Activated naive CD4-positive, alpha-beta T cell treated with anti-CD3 and anti-CD28 coated beads, Interleukin-2, amount 50 U/mL, for 72 hours (primary cell): ENCODE measurements around the gene RNF26. TPM values are rescaled to one million over a fixed set of nuclear protein-coding genes. Genes with fewer than 3 reads are reported as not detected.

Experiments used
- ATAC-seq, 2 donors: fragments of 150-1000 bp; cut with Tn5 transposase; 2 replicates each; pipeline ENCODE4 v1.10.0; 2021; ENCODE audit warnings: mild to moderate bottlenecking in 2 of 2, moderate library complexity in 2 of 2
- DNase-seq, 2 donors: peaks; one replicate each; pipeline ENCODE4 v3.0.0; 2021 to 2022; ENCODE audit warnings: low spot score in 2 of 2
- H3K27ac Mint-ChIP-seq, 2 donors: one replicate each; pipeline ENCODE4 v1.8.0; 2022; ENCODE audit warnings: mild to moderate bottlenecking in 2 of 2, mixed read lengths in 2 of 2
- H3K36me3 Mint-ChIP-seq, 2 donors: one replicate each; pipeline ENCODE4 v1.8.0; 2022; ENCODE audit warnings: mixed read lengths in 2 of 2
- H3K9me3 Mint-ChIP-seq, 2 donors: one replicate each; pipeline ENCODE4 v1.8.0; 2022; ENCODE audit warnings: mixed read lengths in 2 of 2
- total RNA-seq, 2 donors: library from RNA; stranded (reverse); gene quantifications; one replicate each; pipeline ENCODE4 v1.2.3, GENCODE V29; 2022

Gene RNF26
- total RNA-seq, 2 donors from 2014 or later = 37.6 to 38.8 TPM

DNA sequence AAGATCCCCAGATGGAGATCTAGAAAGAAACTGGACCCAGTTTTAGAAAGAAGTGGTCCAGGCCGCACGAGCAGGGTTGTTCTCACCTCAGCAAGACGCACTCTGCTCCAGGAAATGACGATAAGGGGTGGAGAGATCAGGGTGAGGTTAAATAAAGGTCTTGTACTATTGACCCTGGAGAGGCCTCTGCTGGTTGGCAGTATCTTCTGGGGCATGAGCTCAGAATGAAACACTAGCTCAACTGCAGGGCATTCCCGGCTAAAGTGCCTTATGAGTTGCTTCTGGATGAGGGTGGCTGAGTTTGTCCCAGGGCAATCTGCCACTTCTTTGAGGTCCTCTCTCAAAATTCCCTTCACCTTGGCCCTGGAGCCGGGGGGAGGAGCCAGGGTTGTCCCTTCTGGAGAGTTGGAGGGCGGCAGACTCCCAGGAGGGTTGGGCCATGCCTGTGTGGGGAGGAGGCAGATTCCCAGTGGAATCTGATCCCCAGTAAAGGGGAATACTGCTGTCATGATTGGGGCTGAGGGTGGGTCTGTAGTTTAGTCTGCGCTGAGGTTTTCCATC lies 36.2 kb downstream of the RNF26 start:
- no peaks in the 10 kb centered on the region for H3K36me3 Mint-ChIP-seq
- DNase-seq (peak in 1 of 2 donors; percentile 51), ATAC-seq (no peak)
- H3K9me3 Mint-ChIP-seq = no peaks in the 10 kb centered on the region
- H3K27ac Mint-ChIP-seq = no peak overlapping the region

DNA sequence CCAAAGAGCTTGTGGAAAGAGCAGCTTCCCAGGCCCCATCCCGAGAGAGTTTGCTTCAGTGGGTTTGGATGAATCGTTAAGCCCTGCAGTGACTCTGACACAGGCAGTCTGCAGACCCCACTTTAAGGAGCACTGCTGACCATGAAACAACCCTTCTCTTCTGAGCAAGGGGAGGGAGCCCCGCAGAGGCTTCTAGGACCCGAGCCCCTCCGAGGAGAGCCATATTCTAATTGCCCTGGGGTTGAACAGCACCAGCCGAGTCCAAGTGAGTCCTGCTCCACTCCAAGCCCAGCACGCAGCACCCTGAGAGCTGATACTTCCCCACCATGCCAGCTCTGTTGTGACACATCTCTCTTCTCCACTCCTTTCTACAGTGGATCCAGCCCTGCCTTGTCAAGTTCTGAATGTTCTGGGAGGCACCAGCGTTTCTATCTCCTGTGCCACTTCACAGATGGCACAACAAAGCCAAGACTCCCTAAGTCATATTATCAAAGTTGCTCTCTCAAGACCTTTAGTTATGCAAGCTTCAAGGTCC lies 36.8 kb downstream of the RNF26 start:
- H3K27ac Mint-ChIP-seq = no peak overlapping the region

DNA sequence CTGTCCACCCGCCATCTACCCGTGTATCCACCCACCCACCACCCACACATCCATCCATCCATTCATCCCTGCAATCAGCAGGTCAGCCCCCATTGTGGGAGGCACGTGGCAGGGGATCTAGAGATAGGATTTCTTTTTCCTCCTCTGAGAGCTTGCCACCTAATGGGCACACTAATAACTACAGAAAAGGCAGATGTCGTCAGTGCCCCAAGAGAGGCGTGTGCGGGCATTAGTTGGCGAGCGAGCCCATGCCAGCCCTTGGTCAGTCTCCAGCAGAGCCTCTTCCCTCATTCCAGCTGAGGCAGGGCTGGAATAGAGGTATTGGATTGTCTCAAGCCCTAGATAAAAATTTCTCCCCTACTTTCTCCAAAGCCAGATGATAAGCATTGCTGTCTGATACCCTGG lies 37.5 kb downstream of the RNF26 start:
- ATAC-seq = no peak
- H3K9me3 Mint-ChIP-seq = no peaks in the 10 kb centered on the region

More for the DNA sequence above, 36.8 kb downstream of the RNF26 start:
- DNase-seq (no peak), ATAC-seq (no peak)
- Mint-ChIP-seq H3K36me3 (no peaks in the 10 kb centered on the region), H3K9me3 (no peaks in the 10 kb centered on the region)

GRCh38 chr11:119372260-119373058 lies 38.1 kb downstream of the RNF26 start:
- H3K9me3 Mint-ChIP-seq = no peaks in the 10 kb centered on the region
- ATAC-seq (no peak), DNase-seq (peak in 1 of 2 donors; percentile 42)
- no peak overlapping the region for H3K27ac Mint-ChIP-seq
- no peaks in the 10 kb centered on the region for H3K36me3 Mint-ChIP-seq

More for the DNA sequence above, 37.5 kb downstream of the RNF26 start:
- no peaks in the 10 kb centered on the region for H3K36me3 Mint-ChIP-seq
- DNase-seq = no peak
- no peak overlapping the region for H3K27ac Mint-ChIP-seq

GRCh38 chr11:119373059-119373920 lies 39.0 kb downstream of the RNF26 start:
- H3K36me3 Mint-ChIP-seq = no peaks in the 10 kb centered on the region
- peak in 1 of 2 donors; percentile 50 for DNase-seq
- ATAC-seq = no peak
- no peak overlapping the region for H3K27ac Mint-ChIP-seq
- no peaks in the 10 kb centered on the region for H3K9me3 Mint-ChIP-seq

DNA sequence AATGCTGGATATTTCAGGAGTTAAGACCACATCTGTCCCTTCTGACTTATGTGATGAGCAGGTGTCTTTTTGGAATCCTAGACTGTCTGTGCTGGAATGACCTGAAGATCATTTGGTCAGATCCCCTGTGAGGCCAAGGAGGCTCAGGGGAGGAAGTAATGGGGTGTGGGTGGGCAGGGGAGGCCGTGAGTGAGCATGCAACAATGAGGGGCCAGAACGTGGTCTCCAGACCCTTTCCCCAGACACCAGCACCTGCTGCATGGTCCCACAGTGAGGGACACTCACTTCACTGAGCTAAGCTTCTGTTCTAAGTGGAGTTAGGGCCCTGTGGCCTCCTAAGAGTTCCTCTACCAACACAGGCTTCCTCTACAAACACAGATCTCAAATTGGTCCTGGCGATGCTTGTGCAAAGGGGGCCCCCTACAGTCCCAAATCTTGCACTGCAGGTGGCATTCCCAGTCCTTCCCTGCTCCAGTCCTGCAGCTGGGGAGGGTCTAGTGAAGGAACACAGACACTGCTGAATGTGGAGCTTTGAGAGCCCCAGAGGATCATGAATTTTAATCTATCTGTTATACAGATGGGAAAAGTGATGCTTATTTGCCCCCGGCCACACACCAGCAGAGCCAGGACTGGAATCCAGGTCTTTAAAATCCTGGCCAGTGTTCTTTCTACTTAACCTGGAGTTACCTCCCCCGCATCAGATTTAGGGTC lies 39.7 kb downstream of the RNF26 start:
- Mint-ChIP-seq H3K27ac (no peak overlapping the region), H3K9me3 (no peaks in the 10 kb centered on the region), H3K36me3 (no peaks in the 10 kb centered on the region)
- peak; percentile 54 to 59 for ATAC-seq
- peak; percentile 51 to 57 for DNase-seq

- no peaks in the 10 kb centered on the region for H3K36me3 Mint-ChIP-seq
- no peak for ATAC-seq
These were observed 40.5 kb downstream of the RNF26 start for GRCh38 chr11:119374632-119375336.

DNA sequence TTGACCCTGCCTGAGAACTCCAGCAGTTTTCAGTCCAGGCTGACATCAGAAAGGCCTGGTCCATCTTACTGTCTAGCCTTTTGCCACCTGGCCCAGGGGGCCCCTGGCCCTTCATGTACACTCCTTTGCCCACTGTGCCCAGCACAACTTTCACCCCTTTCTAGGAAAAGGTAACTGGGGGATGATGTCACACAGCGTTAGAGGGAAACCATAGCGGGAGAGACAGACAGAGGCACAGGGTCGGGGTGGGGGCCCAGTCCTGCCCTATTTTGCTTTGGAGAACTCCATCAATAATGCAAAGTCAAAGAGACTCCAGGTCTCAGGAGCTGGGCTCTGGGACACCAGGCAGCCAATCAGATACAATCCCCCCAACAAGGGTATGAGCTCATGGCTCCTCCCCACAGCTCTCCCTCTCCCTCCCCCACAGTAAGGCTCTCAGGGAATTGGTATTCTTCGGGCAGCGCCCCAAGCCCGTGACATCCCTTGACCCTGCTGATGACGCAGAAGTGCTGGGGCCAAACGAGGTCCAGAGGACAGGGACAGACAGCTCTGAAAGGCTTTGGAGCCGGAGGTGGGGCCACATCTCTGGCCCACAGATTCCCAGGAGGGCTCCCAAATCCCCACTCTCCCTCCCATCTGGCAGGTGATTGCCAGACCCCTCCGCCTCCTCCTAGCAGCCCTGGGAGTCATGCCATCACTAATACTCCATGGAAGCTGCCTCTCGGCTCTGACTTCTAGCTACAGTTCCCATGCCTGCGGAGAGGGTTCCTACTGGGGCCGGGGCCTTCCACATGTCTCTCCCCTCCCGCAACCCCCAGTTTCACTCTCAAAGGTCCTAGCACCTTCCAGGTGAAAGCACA lies 41.2 kb downstream of the RNF26 start:
- H3K27ac Mint-ChIP-seq = no peak overlapping the region
- H3K36me3 Mint-ChIP-seq = no peaks in the 10 kb centered on the region
- no peaks in the 10 kb centered on the region for H3K9me3 Mint-ChIP-seq
- no peak for ATAC-seq
- peak in 1 of 2 donors; percentile 45 for DNase-seq

More at GRCh38 chr11:119374632-119375336, 40.5 kb downstream of the RNF26 start:
- no peaks in the 10 kb centered on the region for H3K9me3 Mint-ChIP-seq
- H3K27ac Mint-ChIP-seq = no peak overlapping the region
- DNase-seq = no peak

- ATAC-seq (no peak), DNase-seq (no peak)
- Mint-ChIP-seq H3K27ac (no peak overlapping the region), H3K9me3 (no peaks in the 10 kb centered on the region), H3K36me3 (no peaks in the 10 kb centered on the region)
These were observed 42.0 kb downstream of the RNF26 start for GRCh38 chr11:119376197-119376847.

- Mint-ChIP-seq H3K9me3 (no peaks in the 10 kb centered on the region), H3K36me3 (no peaks in the 10 kb centered on the region), H3K27ac (peak overlapping the region in 1 of 2 donors; percentile 19)
- no peak for ATAC-seq
- DNase-seq = peak in 1 of 2 donors; percentile 51
These were observed 43.0 kb downstream of the RNF26 start for GRCh38 chr11:119377112-119377901.

GRCh38 chr11:119377961-119378667 lies 43.8 kb downstream of the RNF26 start:
- ATAC-seq (no peak), DNase-seq (no peak)
- Mint-ChIP-seq H3K36me3 (no peaks in the 10 kb centered on the region), H3K27ac (peak overlapping the region in 1 of 2 donors; percentile 19), H3K9me3 (no peaks in the 10 kb centered on the region)

GRCh38 chr11:119378851-119379465 lies 44.6 kb downstream of the RNF26 start:
- Mint-ChIP-seq H3K36me3 (no peaks in the 10 kb centered on the region), H3K9me3 (no peaks in the 10 kb centered on the region), H3K27ac (peak overlapping the region in 1 of 2 donors; percentile 91)
- no peak for ATAC-seq
- DNase-seq = no peak
